KMS-11 (cell line): ENCODE results near the gene BAIAP2L1.

Experiments used
- H2AFZ ChIP-seq: fragments of 200-600 bp; sonication (generic); 2 replicates; pipeline ENCODE4 v1.6.1; 2016; ENCODE audit warnings: antibody characterized with exemption, mixed run types, low read depth
- H3K27ac ChIP-seq: fragments of 200-600 bp; sonication (generic); 2 replicates; pipeline ENCODE4 v1.6.1; 2016; ENCODE audit warnings: mild to moderate bottlenecking, mixed run types
- H3K27me3 ChIP-seq: fragments of 200-600 bp; sonication (generic); 2 replicates; pipeline ENCODE4 v1.6.1; 2017; ENCODE audit warnings: mild to moderate bottlenecking, low read depth, mixed run types, moderate library complexity; ENCODE audit not compliant: insufficient read depth
- H3K36me3 ChIP-seq: fragments of 200-600 bp; sonication (generic); 2 replicates; pipeline ENCODE4 v1.6.1; 2017; ENCODE audit warnings: mild to moderate bottlenecking, mixed run types; ENCODE audit not compliant: insufficient read depth
- H3K4me1 ChIP-seq: fragments of 200-600 bp; sonication (generic); 2 replicates; pipeline ENCODE4 v1.6.1; 2016; ENCODE audit warnings: mild to moderate bottlenecking, low read depth, mixed run types; ENCODE audit not compliant: poor library complexity, severe bottlenecking
- H3K4me2 ChIP-seq: fragments of 200-600 bp; sonication (generic); 2 replicates; pipeline ENCODE4 v1.7.0; 2016; ENCODE audit warnings: mild to moderate bottlenecking, mixed run types
- H3K4me3 ChIP-seq: fragments of 200-600 bp; sonication (generic); IDR thresholded peaks from 2 replicates; pipeline ENCODE4 v1.6.1; 2017; ENCODE audit warnings: low read depth, low read length, mixed read lengths; ENCODE audit not compliant: insufficient read depth
- H3K79me2 ChIP-seq: fragments of 200-600 bp; sonication (generic); 2 replicates; pipeline ENCODE4 v1.6.1; 2016; ENCODE audit warnings: low read depth, mixed run types; ENCODE audit not compliant: insufficient read depth
- H3K9ac ChIP-seq: fragments of 200-600 bp; sonication (generic); 2 replicates; pipeline ENCODE4 v1.6.1; 2016; ENCODE audit warnings: mild to moderate bottlenecking, mixed run types
- H4K20me1 ChIP-seq: fragments of 200-600 bp; sonication (generic); 2 replicates; pipeline ENCODE4 v1.6.1; 2016; ENCODE audit warnings: mild to moderate bottlenecking, mixed run types; ENCODE audit not compliant: insufficient read depth
- CTCF ChIP-seq: fragments of 200-600 bp; sonication (generic); conservative IDR thresholded peaks from 2 replicates; pipeline ENCODE4 v1.6.1; 2017; ENCODE audit warnings: low read depth, mild to moderate bottlenecking, antibody characterized with exemption, low read length, moderate library complexity, mixed read lengths

Gene BAIAP2L1

GRCh38 chr7:98372993-98373392 lies 27.9 kb downstream of the BAIAP2L1 start:
- Histone ChIP-seq H3K36me3 (no peaks in the 10 kb centered on the region), H4K20me1 (no peaks in the 10 kb centered on the region), H3K27me3 (no peaks in the 10 kb centered on the region), H3K4me3 (no peak overlapping the region), H3K27ac (no peak overlapping the region), H3K79me2 (no peaks in the 10 kb centered on the region; the same call in 1 of the 2 replicates), H3K4me1 (no peaks in the 10 kb centered on the region), H3K9ac (no peak overlapping the region), H3K4me2 (no peak overlapping the region), H2AFZ (no peak overlapping the region)
- TF ChIP-seq CTCF = no peak

- Histone ChIP-seq H3K27me3 (no peaks in the 10 kb centered on the region), H3K9ac (no peak overlapping the region), H4K20me1 (no peaks in the 10 kb centered on the region), H3K36me3 (no peaks in the 10 kb centered on the region), H3K4me3 (no peak overlapping the region), H3K4me1 (no peaks in the 10 kb centered on the region), H3K79me2 (no peaks in the 10 kb centered on the region; the same call in 1 of the 2 replicates), H2AFZ (no peak overlapping the region), H3K4me2 (no peak overlapping the region), H3K27ac (no peak overlapping the region)
- no peak for TF ChIP-seq CTCF
Observed at GRCh38 chr7:98369726-98370125, 31.2 kb downstream of the BAIAP2L1 start.

- H3K36me3 ChIP-seq = no peaks in the 10 kb centered on the region
- no peak overlapping the region for H3K9ac ChIP-seq
- no peak overlapping the region for H3K4me3 ChIP-seq
- no peaks in the 10 kb centered on the region for H4K20me1 ChIP-seq
- no peak for TF ChIP-seq CTCF
- H2AFZ ChIP-seq = no peak overlapping the region
- H3K4me1 ChIP-seq = no peaks in the 10 kb centered on the region
- no peak overlapping the region for H3K27ac ChIP-seq
- no peaks in the 10 kb centered on the region for H3K27me3 ChIP-seq
- no peak overlapping the region for H3K4me2 ChIP-seq
- no peaks in the 10 kb centered on the region for H3K79me2 ChIP-seq
Observed at GRCh38 chr7:98368716-98369115, 32.2 kb downstream of the BAIAP2L1 start.

- H2AFZ ChIP-seq = no peak overlapping the region
- no peak overlapping the region for H3K9ac ChIP-seq
- no peaks in the 10 kb centered on the region for H4K20me1 ChIP-seq
- no peaks in the 10 kb centered on the region for H3K4me1 ChIP-seq
- no peak overlapping the region for H3K27ac ChIP-seq
- no peak overlapping the region for H3K4me3 ChIP-seq
- no peaks in the 10 kb centered on the region for H3K79me2 ChIP-seq
- no peak overlapping the region for H3K4me2 ChIP-seq
- H3K36me3 ChIP-seq = no peaks in the 10 kb centered on the region
- no peak for TF ChIP-seq CTCF
- H3K27me3 ChIP-seq = no peaks in the 10 kb centered on the region
Observed at GRCh38 chr7:98366562-98366938, 34.3 kb downstream of the BAIAP2L1 start.
